H9 (cell line): ENCODE data around the gene CHSY1. TPM values are rescaled to one million over a fixed set of nuclear protein-coding genes. Genes with fewer than 3 reads are reported as not detected.

Experiments used
- DNase-seq: peaks from one replicate; pipeline ENCODE4 v3.0.0-alpha.2; 2017
- H2AFZ ChIP-seq: one replicate; pipeline ENCODE4 v1.6.1; 2013; ENCODE audit warnings: mild to moderate bottlenecking, low read length, control low read depth, moderate library complexity
- H2AK5ac ChIP-seq: 2 replicates; pipeline ENCODE4 v1.6.1; 2013; ENCODE audit warnings: low read length, control low read depth, mixed read lengths; ENCODE audit not compliant: insufficient read length
- H2BK120ac ChIP-seq: one replicate; pipeline ENCODE4 v1.6.1; 2013; ENCODE audit warnings: low read depth, mild to moderate bottlenecking, low read length, control low read depth, inconsistent platforms; ENCODE audit not compliant: poor library complexity, severe bottlenecking
- H2BK12ac ChIP-seq: 2 replicates; pipeline ENCODE4 v1.6.1; 2013; ENCODE audit warnings: low read length, control low read depth, mixed read lengths, low read depth; ENCODE audit not compliant: insufficient read length
- H2BK15ac ChIP-seq: 2 replicates; pipeline ENCODE4 v1.6.1; 2013; ENCODE audit warnings: low read depth, low read length, control low read depth
- H2BK20ac ChIP-seq: one replicate; pipeline ENCODE4 v1.6.1; 2013; ENCODE audit warnings: low read depth, mild to moderate bottlenecking, low read length, control low read depth, inconsistent platforms; ENCODE audit not compliant: poor library complexity, severe bottlenecking
- H2BK5ac ChIP-seq: 2 replicates; pipeline ENCODE4 v1.6.1; 2013; ENCODE audit warnings: low read length, control low read depth, mixed read lengths; ENCODE audit not compliant: insufficient read length
- H3K14ac ChIP-seq: 2 replicates; pipeline ENCODE4 v1.6.1; 2013; ENCODE audit warnings: low read length, control low read depth; ENCODE audit not compliant: insufficient read depth
- H3K18ac ChIP-seq: 2 replicates; pipeline ENCODE4 v1.6.1; 2013; ENCODE audit warnings: low read depth, mild to moderate bottlenecking, mixed read lengths, low read length, control low read depth; ENCODE audit not compliant: insufficient read length
- H3K23ac ChIP-seq: 2 replicates; pipeline ENCODE4 v1.6.1; 2013; ENCODE audit warnings: low read length, control low read depth, mixed read lengths, low read depth; ENCODE audit not compliant: insufficient read length
- H3K23me2 ChIP-seq: 2 replicates; pipeline ENCODE4 v1.6.1; 2013; ENCODE audit warnings: low read depth, mild to moderate bottlenecking, mixed read lengths, low read length, control low read depth; ENCODE audit not compliant: insufficient read length, poor library complexity, severe bottlenecking
- H3K27ac ChIP-seq: 2 replicates; pipeline ENCODE4 v1.5.1; 2013; ENCODE audit warnings: low read length, control low read depth, mixed read lengths, low read depth; ENCODE audit not compliant: insufficient read length
- H3K27me3 ChIP-seq: 2 replicates; pipeline ENCODE4 v1.6.1; 2013; ENCODE audit warnings: low read length, control low read depth, inconsistent platforms; ENCODE audit not compliant: insufficient read depth
- H3K4ac ChIP-seq: 2 replicates; pipeline ENCODE4 v1.6.1; 2013; ENCODE audit warnings: low read depth, mild to moderate bottlenecking, control low read depth, inconsistent platforms, low read length, moderate library complexity
- H3K4me1 ChIP-seq: 2 replicates; pipeline ENCODE4 v1.6.1; 2013; ENCODE audit warnings: low read length, control low read depth, inconsistent platforms; ENCODE audit not compliant: insufficient read depth
- H3K4me2 ChIP-seq: 2 replicates; pipeline ENCODE4 v1.6.1; 2013; ENCODE audit warnings: low read length, control low read depth, mixed read lengths; ENCODE audit not compliant: insufficient read length, insufficient read depth
- H3K56ac ChIP-seq: 2 replicates; pipeline ENCODE4 v1.6.1; 2013; ENCODE audit warnings: low read depth, mild to moderate bottlenecking, mixed read lengths, low read length, control low read depth; ENCODE audit not compliant: insufficient read length
- H3K79me1 ChIP-seq: 2 replicates; pipeline ENCODE4 v1.6.1; 2013; ENCODE audit warnings: low read depth, mild to moderate bottlenecking, moderate library complexity, low read length, control low read depth, inconsistent platforms; ENCODE audit not compliant: insufficient read depth, poor library complexity, severe bottlenecking
- H3K79me2 ChIP-seq: 2 replicates; pipeline ENCODE4 v1.6.1; 2013; ENCODE audit warnings: low read length, control low read depth, inconsistent platforms; ENCODE audit not compliant: insufficient read depth
- H3K9ac ChIP-seq: 2 replicates; pipeline ENCODE4 v1.6.1; 2013; ENCODE audit warnings: low read length, control low read depth, mixed read lengths; ENCODE audit not compliant: insufficient read length; ENCODE audit errors: extremely low read depth
- H3K9me3 ChIP-seq: one replicate; pipeline ENCODE4 v1.6.1; 2013; ENCODE audit warnings: low read depth, low read length, inconsistent platforms; ENCODE audit not compliant: control insufficient read depth
- H3T11ph ChIP-seq: one replicate; pipeline ENCODE4 v1.6.1; 2013; ENCODE audit warnings: mild to moderate bottlenecking, low read length, control low read depth, inconsistent platforms
- H4K20me1 ChIP-seq: one replicate; pipeline ENCODE4 v1.6.1; 2013; ENCODE audit not compliant: control insufficient read depth, insufficient read length, insufficient read depth
- H4K5ac ChIP-seq: 2 replicates; pipeline ENCODE4 v1.6.1; 2013; ENCODE audit warnings: low read depth, mild to moderate bottlenecking, mixed read lengths, low read length, control low read depth; ENCODE audit not compliant: insufficient read length
- H4K8ac ChIP-seq: replicated peaks from 2 replicates; pipeline ENCODE4 v1.6.1; 2013; ENCODE audit warnings: low read length, control low read depth, mixed read lengths, low read depth; ENCODE audit not compliant: insufficient read length
- H4K91ac ChIP-seq: 2 replicates; pipeline ENCODE4 v1.6.1; 2013; ENCODE audit warnings: low read depth, mild to moderate bottlenecking, moderate library complexity, mixed read lengths, low read length, control low read depth; ENCODE audit not compliant: insufficient read length
- H3K27ac Mint-ChIP-seq, 3 experiments: 2 replicates in 2 of 3; 3 replicates in 1 of 3; pipeline ENCODE4 v1.8.0; 2020 to 2021; ENCODE audit warnings: mixed read lengths in 3 of 3, mild to moderate bottlenecking in 1 of 3, moderate library complexity in 1 of 3
- H3K27me3 Mint-ChIP-seq: 2 replicates; pipeline ENCODE4 v1.8.0; 2021; ENCODE audit warnings: low read depth, mild to moderate bottlenecking, moderate library complexity, mixed read lengths
- H3K36me3 Mint-ChIP-seq, 3 experiments: 2 replicates in 2 of 3; 3 replicates in 1 of 3; pipeline ENCODE4 v1.8.0; 2020 to 2021; ENCODE audit warnings: low read depth in 3 of 3, mixed read lengths in 3 of 3; ENCODE audit not compliant: insufficient read depth in 1 of 3
- H3K4me1 Mint-ChIP-seq, 2 experiments: 2 replicates each; pipeline ENCODE4 v1.8.0; 2020; ENCODE audit warnings: mixed read lengths in 2 of 2
- H3K4me3 Mint-ChIP-seq, 2 experiments: 2 replicates in 1 of 2; 3 replicates in 1 of 2; pipeline ENCODE4 v1.8.0; 2020 to 2021; ENCODE audit warnings: mild to moderate bottlenecking in 2 of 2, mixed read lengths in 2 of 2, moderate library complexity in 1 of 2
- H3K9me3 Mint-ChIP-seq, 2 experiments: 2 replicates in 1 of 2; 3 replicates in 1 of 2; pipeline ENCODE4 v1.8.0; 2020; ENCODE audit warnings: mild to moderate bottlenecking in 2 of 2, mixed read lengths in 2 of 2, moderate library complexity in 1 of 2
- CTCF ChIP-seq: fragments of 200-600 bp; sonication (generic); conservative IDR thresholded peaks from 3 replicates; pipeline ENCODE4 v1.8.0; 2021; ENCODE audit warnings: antibody characterized with exemption, mild to moderate bottlenecking
- WGBS: extraction: QIAGEN DNeasy Blood & Tissue Kit; methylation state at CpG from one replicate; pipeline ENCODE4 v1.1.7; 2013; ENCODE audit warnings: missing lambda C conversion rate, low lambda C conversion rate, mixed read lengths; ENCODE audit not compliant: insufficient read length; ENCODE audit errors: extremely low coverage; 5-methylcytosine and 5-hydroxymethylcytosine counted together
- total RNA-seq: library from RNA; stranded (reverse); gene quantifications from 2 replicates; pipeline ENCODE4 v1.2.1, GENCODE V29; 2021

Gene CHSY1
- total RNA-seq, 1 experiment from 2014 or later: 68.3 TPM

GRCh38 chr15:101262551-101262950 lies 10.7 kb upstream of the CHSY1 start:
- H3K23ac ChIP-seq: no peak overlapping the region
- no peaks in the 10 kb centered on the region for H3K27me3 ChIP-seq
- H2BK20ac ChIP-seq: no peak overlapping the region
- H4K20me1 ChIP-seq: no peaks in the 10 kb centered on the region
- Mint-ChIP-seq H3K27ac (no peak overlapping the region), H3K4me3 (no peak overlapping the region), H3K36me3 (no peaks in the 10 kb centered on the region; a peak in 1 of 7 replicates), H3K4me1 (peaks cover 17 to 20% of the 10 kb centered on the region in 2 experiments), H3K9me3 (no peaks in the 10 kb centered on the region), H3K27me3 (peaks cover 3% of the 10 kb centered on the region)
- H3T11ph ChIP-seq: no peak overlapping the region
- H3K79me2 ChIP-seq: no peaks in the 10 kb centered on the region
- H4K91ac ChIP-seq: no peak overlapping the region
- no peak overlapping the region for H2AK5ac ChIP-seq
- no CpG with 5 or more reads among the region's 4 CpGs for WGBS
- H3K79me1 ChIP-seq: no peaks in the 10 kb centered on the region
- H3K4me1 ChIP-seq: no peaks in the 10 kb centered on the region
- H3K9me3 ChIP-seq: no peaks in the 10 kb centered on the region
- no peak overlapping the region for H2BK5ac ChIP-seq
- no peak for TF ChIP-seq CTCF
- no peak overlapping the region for H2AFZ ChIP-seq
- no peak overlapping the region for H3K56ac ChIP-seq
- no peak overlapping the region for H2BK15ac ChIP-seq
- no peak for DNase-seq
- no peak overlapping the region for H3K14ac ChIP-seq
- H3K4me2 ChIP-seq: no peak overlapping the region
- no peak overlapping the region for H4K8ac ChIP-seq
- H4K5ac ChIP-seq: no peak overlapping the region
- H3K23me2 ChIP-seq: no peaks in the 10 kb centered on the region
- H2BK12ac ChIP-seq: no peak overlapping the region
- H3K4ac ChIP-seq: no peak overlapping the region
- H2BK120ac ChIP-seq: no peak overlapping the region
- no peak overlapping the region for H3K27ac ChIP-seq
- no peak overlapping the region for H3K9ac ChIP-seq
- H3K18ac ChIP-seq: no peak overlapping the region
